ENCODE measurements around the gene MIB2. TPM values are rescaled to one million over a fixed set of nuclear protein-coding genes. Genes with fewer than 3 reads are reported as not detected.

Gene MIB2
- polyA plus RNA-seq, 1 donor from 2014 or later = 106 TPM

DNA sequence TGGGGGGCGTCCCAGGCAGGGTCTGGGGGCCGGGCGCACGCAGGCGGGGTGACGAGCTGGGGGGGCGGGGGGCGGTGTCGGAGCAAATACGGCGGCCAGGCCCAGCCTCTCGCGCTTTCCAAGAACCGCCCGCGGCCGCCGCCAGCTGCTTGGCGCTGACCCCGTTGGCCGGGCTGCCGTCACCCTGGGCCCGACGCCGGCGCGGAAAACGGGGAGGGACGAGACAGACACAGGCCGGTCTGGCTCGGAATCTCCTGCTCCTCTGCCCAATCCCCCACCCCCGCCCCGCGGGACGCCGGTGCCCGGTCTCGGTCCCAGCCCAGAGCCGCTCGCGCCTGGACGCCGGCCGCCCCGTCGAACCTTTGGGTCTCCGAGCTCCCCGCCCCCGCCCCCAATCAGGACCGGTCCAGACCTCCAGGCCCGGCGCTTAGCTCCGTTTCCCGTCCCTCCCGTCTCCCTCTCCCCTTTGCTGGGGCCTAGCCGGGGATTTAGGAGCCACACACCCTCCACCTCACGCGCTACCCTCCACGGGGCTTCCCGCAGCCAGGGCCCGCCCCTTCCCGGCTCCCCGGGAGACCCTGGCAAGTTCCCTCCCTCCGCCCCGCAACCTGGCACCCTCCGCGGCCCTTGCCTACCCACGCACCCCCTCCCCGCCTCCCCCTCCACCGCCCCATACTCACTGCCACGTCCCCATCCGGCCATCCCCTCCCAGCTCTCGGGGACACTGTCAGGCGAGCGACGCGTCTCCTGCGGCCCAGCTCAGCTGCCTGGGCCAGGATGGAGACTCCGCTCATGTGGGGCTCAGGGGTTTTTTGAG, 15.9 kb downstream of the MIB2 start:
- no peak overlapping the region for H3K4me2 ChIP-seq (ENCODE audit: low read length)
- H3K27ac ChIP-seq (ENCODE audit: low read length) = no peak overlapping the region
- H3K9me2 ChIP-seq (ENCODE audit: insufficient read depth, low read length) = no peaks in the 10 kb centered on the region
- H3K79me2 ChIP-seq (replicated peaks; ENCODE audit: insufficient read depth, low read length) = no peaks in the 10 kb centered on the region
- no peak overlapping the region for H3K4me3 ChIP-seq (ENCODE audit: low read length)
- TF ChIP-seq MXI1 (conservative IDR thresholded peaks at IDR 0.05; ENCODE audit: poor library complexity, severe bottlenecking) (no peak), SMC3 (conservative IDR thresholded peaks at IDR 0.05; ENCODE audit: poor library complexity) (no peak), TAF1 (IDR thresholded peaks at IDR 0.05; ENCODE audit: low read depth) (no peak), EZH2 (IDR thresholded peaks at IDR 0.05; ENCODE audit: borderline replicate concordance, insufficient read depth, low read length, poor library complexity, severe bottlenecking) (no peak), POLR2AphosphoS5 (IDR thresholded peaks at IDR 0.05) (no peak), RAD21 (conservative IDR thresholded peaks at IDR 0.05) (no peak)
- TF ChIP-seq, protein P1, sequence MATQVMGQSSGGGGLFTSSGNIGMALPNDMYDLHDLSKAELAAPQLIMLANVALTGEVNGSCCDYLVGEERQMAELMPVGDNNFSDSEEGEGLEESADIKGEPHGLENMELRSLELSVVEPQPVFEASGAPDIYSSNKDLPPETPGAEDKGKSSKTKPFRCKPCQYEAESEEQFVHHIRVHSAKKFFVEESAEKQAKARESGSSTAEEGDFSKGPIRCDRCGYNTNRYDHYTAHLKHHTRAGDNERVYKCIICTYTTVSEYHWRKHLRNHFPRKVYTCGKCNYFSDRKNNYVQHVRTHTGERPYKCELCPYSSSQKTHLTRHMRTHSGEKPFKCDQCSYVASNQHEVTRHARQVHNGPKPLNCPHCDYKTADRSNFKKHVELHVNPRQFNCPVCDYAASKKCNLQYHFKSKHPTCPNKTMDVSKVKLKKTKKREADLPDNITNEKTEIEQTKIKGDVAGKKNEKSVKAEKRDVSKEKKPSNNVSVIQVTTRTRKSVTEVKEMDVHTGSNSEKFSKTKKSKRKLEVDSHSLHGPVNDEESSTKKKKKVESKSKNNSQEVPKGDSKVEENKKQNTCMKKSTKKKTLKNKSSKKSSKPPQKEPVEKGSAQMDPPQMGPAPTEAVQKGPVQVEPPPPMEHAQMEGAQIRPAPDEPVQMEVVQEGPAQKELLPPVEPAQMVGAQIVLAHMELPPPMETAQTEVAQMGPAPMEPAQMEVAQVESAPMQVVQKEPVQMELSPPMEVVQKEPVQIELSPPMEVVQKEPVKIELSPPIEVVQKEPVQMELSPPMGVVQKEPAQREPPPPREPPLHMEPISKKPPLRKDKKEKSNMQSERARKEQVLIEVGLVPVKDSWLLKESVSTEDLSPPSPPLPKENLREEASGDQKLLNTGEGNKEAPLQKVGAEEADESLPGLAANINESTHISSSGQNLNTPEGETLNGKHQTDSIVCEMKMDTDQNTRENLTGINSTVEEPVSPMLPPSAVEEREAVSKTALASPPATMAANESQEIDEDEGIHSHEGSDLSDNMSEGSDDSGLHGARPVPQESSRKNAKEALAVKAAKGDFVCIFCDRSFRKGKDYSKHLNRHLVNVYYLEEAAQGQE (IDR thresholded peaks at IDR 0.05; ENCODE audit: borderline replicate concordance) = no peak
- TF ChIP-seq, protein P2, sequence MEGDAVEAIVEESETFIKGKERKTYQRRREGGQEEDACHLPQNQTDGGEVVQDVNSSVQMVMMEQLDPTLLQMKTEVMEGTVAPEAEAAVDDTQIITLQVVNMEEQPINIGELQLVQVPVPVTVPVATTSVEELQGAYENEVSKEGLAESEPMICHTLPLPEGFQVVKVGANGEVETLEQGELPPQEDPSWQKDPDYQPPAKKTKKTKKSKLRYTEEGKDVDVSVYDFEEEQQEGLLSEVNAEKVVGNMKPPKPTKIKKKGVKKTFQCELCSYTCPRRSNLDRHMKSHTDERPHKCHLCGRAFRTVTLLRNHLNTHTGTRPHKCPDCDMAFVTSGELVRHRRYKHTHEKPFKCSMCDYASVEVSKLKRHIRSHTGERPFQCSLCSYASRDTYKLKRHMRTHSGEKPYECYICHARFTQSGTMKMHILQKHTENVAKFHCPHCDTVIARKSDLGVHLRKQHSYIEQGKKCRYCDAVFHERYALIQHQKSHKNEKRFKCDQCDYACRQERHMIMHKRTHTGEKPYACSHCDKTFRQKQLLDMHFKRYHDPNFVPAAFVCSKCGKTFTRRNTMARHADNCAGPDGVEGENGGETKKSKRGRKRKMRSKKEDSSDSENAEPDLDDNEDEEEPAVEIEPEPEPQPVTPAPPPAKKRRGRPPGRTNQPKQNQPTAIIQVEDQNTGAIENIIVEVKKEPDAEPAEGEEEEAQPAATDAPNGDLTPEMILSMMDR (IDR thresholded peaks at IDR 0.05; ENCODE audit: poor library complexity, severe bottlenecking) = no peak
- H2AFZ ChIP-seq (ENCODE audit: low read depth, low read length) = no peak overlapping the region
- H3K9me3 ChIP-seq (ENCODE audit: low read length) = no peaks in the 10 kb centered on the region
- no peak overlapping the region for H3K9ac ChIP-seq (ENCODE audit: low read length)
- H3K36me3 ChIP-seq (ENCODE audit: insufficient read depth, low read length) = peaks cover 3% of the 10 kb centered on the region
- peaks cover 13% of the 10 kb centered on the region for H3K27me3 ChIP-seq (ENCODE audit: insufficient read depth, low read depth, low read length)
- no peaks in the 10 kb centered on the region for H3F3A ChIP-seq (ENCODE audit: insufficient read depth, low read length, poor library complexity, severe bottlenecking)
- H4K20me1 ChIP-seq (ENCODE audit: insufficient read depth) = no peaks in the 10 kb centered on the region

DNA sequence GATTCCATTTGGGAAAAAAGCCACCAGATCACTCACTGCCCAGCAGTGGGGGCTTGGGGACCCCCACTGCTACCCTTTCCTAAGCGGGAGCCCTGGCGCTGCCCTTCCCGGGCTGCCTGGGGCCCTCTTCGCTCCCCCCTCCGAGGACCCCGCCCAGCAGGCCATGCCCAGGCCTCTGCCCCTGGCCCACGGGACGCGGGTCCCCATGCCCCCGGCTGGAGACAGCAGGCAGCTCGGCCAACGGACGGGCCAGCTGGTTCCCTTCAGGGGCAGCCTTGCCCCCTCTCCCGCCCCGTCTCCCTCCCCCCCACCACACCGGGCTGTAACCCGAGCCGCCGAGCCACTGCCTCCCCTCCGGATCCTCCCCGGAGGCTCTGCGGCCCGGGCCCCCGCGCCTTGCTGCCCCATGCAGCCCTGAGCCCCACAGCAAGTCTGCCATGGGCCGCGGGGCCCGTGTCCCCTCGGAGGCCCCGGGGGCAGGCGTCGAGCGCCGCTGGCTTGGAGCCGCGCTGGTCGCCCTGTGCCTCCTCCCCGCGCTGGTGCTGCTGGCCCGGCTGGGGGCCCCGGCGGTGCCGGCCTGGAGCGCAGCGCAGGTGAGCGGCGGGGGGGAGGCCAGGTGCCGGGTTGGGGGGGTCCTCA, 16.6 kb downstream of the MIB2 start, which contains the start of gene MMP23B:
Gene MMP23B, plus strand, starts transcription at position 392 of the 639 bp plus-strand sequence. Its CDS starts 46 bp downstream, at position 438.
- no peaks in the 10 kb centered on the region for H3K9me2 ChIP-seq (ENCODE audit: insufficient read depth, low read length)
- TF ChIP-seq MXI1 (conservative IDR thresholded peaks at IDR 0.05; ENCODE audit: poor library complexity, severe bottlenecking) (no peak), TAF1 (IDR thresholded peaks at IDR 0.05; ENCODE audit: low read depth) (no peak), POLR2AphosphoS5 (IDR thresholded peaks at IDR 0.05) (no peak), SMC3 (conservative IDR thresholded peaks at IDR 0.05; ENCODE audit: poor library complexity) (no peak), RAD21 (conservative IDR thresholded peaks at IDR 0.05) (no peak), EZH2 (IDR thresholded peaks at IDR 0.05; ENCODE audit: borderline replicate concordance, insufficient read depth, low read length, poor library complexity, severe bottlenecking) (no peak), EP300 (conservative IDR thresholded peaks at IDR 0.05; ENCODE audit: poor library complexity, severe bottlenecking) (no peak)
- TF ChIP-seq, protein P1 (IDR thresholded peaks at IDR 0.05; ENCODE audit: borderline replicate concordance) = no peak
- TF ChIP-seq, protein P2 (IDR thresholded peaks at IDR 0.05; ENCODE audit: poor library complexity, severe bottlenecking) = no peak
- no peak within 1 kb of the TSS for H3K4me3 ChIP-seq (ENCODE audit: low read length)
- H3K79me2 ChIP-seq (replicated peaks; ENCODE audit: insufficient read depth, low read length) = no peaks in the 10 kb centered on the region
- no peak within 1 kb of the TSS for H2AFZ ChIP-seq (ENCODE audit: low read depth, low read length)
- H3K27ac ChIP-seq (ENCODE audit: low read length) = no peak within 1 kb of the TSS
- no peak within 1 kb of the TSS for H3K4me2 ChIP-seq (ENCODE audit: low read length)
- no peaks in the 10 kb centered on the region for H3F3A ChIP-seq (ENCODE audit: insufficient read depth, low read length, poor library complexity, severe bottlenecking)
- H4K20me1 ChIP-seq (ENCODE audit: insufficient read depth) = no peaks in the 10 kb centered on the region
- H3K9ac ChIP-seq (ENCODE audit: low read length) = no peak within 1 kb of the TSS
- peaks cover 13% of the 10 kb centered on the region for H3K27me3 ChIP-seq (ENCODE audit: insufficient read depth, low read depth, low read length)
- no peaks in the 10 kb centered on the region for H3K9me3 ChIP-seq (ENCODE audit: low read length)
- H3K36me3 ChIP-seq (ENCODE audit: insufficient read depth, low read length) = peaks cover 3% of the 10 kb centered on the region
